HepG2 (cell line): ENCODE data around the gene PSMB3. TPM values are rescaled to one million over a fixed set of nuclear protein-coding genes. Genes with fewer than 3 reads are reported as not detected.

Experiments
- ATAC-seq: fragments of 200-7000 bp; cut with Tn5 transposase; 3 replicates; pipeline ENCODE4 v1.9.1; 2020; ENCODE audit warnings: mild to moderate bottlenecking, moderate library complexity
- BruUV-seq: library from RNA; stranded (reverse); fragments of 400-500 nt; replicated peaks from 2 replicates; lab custom pipeline; 2021; lab: Mats Ljungman, UMichigan
- CTCF ChIA-PET: fragments of 300-600 bp; formaldehyde crosslinking; extraction: SDS; loops from one replicate; lab custom pipeline; 2021; ENCODE audit warnings: low total read pairs, inconsistent platforms, low intra/inter-chr PET ratio; lab: Yijun Ruan, JAX
- POLR2A ChIA-PET: fragments of 350-600 bp; sonication (Branson Sonifier 250); formaldehyde crosslinking; loops from one replicate; lab custom pipeline; 2020; ENCODE audit warnings: antibody characterized with exemption, inconsistent platforms; lab: Yijun Ruan, JAX
- DNase-seq: peaks from one replicate; pipeline ENCODE4 v3.0.0-alpha.2; 2015; ENCODE audit warnings: low spot score
- FAIRE-seq: peaks from 3 replicates; lab custom pipeline; 2011; peaks lifted over from hg19 to GRCh38; lab: Jason Lieb, UNC
- H2AFZ ChIP-seq: one replicate; pipeline ENCODE4 v1.6.1; 2011; ENCODE audit warnings: low read length, inconsistent platforms
- H3K27ac ChIP-seq: fragments of 300-600 bp; 3 replicates; pipeline ENCODE4 v1.8.0; 2011; ENCODE audit warnings: mixed run types, mild to moderate bottlenecking, mixed read lengths, low read length, inconsistent platforms; ENCODE audit not compliant: insufficient read depth; ENCODE audit errors: extremely low read length
- H3K27me3 ChIP-seq, 2 experiments: fragments of 200-600 bp in 1 of 2; 2 replicates in 1 of 2; 3 replicates in 1 of 2; pipeline versions ENCODE4 v1.6.0 to v1.8.0; 2011; ENCODE audit warnings: low read length in 2 of 2, mild to moderate bottlenecking in 2 of 2, moderate library complexity in 2 of 2, inconsistent platforms in 1 of 2; ENCODE audit not compliant: insufficient read depth in 2 of 2, control insufficient read depth in 1 of 2
- H3K36me3 ChIP-seq, 2 experiments: fragments of 200-600 bp in 1 of 2; replicated peaks in 1 of 2; 2 replicates in 1 of 2; 3 replicates in 1 of 2; pipeline versions ENCODE4 v1.5.1 to v1.8.0; 2011; ENCODE audit warnings: low read length in 2 of 2, inconsistent platforms in 1 of 2; ENCODE audit not compliant: insufficient read depth in 2 of 2, control insufficient read depth in 1 of 2
- H3K4me1 ChIP-seq: 2 replicates; pipeline ENCODE4 v1.5.1; 2012; ENCODE audit warnings: low read length, inconsistent platforms; ENCODE audit not compliant: insufficient read depth
- H3K4me2 ChIP-seq: 2 replicates; pipeline ENCODE4 v1.6.0; 2011; ENCODE audit warnings: low read depth, low read length, inconsistent platforms
- H3K4me3 ChIP-seq, 3 experiments: fragments of 200-600 bp in 1 of 3; sonication (generic), shearing (Covaris generic) in 1 of 3; replicated peaks in 1 of 3; 2 replicates each; pipeline ENCODE4 v1.5.1; 2011 to 2016; ENCODE audit warnings: low read length in 3 of 3, inconsistent platforms in 2 of 3, low read depth in 2 of 3, mild to moderate bottlenecking in 2 of 3, control low read depth in 1 of 3, mixed read lengths in 1 of 3; ENCODE audit not compliant: insufficient read depth in 1 of 3
- H3K79me2 ChIP-seq: one replicate; pipeline ENCODE4 v1.6.1; 2011; ENCODE audit warnings: low read length, inconsistent platforms; ENCODE audit not compliant: insufficient read depth
- H3K9ac ChIP-seq: 2 replicates; pipeline ENCODE4 v1.6.0; 2011; ENCODE audit warnings: mild to moderate bottlenecking, low read depth, low read length, inconsistent platforms; ENCODE audit not compliant: insufficient read depth
- H3K9me3 ChIP-seq: 2 replicates; pipeline ENCODE4 v1.5.1; 2012; ENCODE audit warnings: mild to moderate bottlenecking, low read length
- H4K20me1 ChIP-seq: 2 replicates; pipeline ENCODE4 v1.6.0; 2011; ENCODE audit warnings: inconsistent platforms, mild to moderate bottlenecking, low read length, moderate library complexity; ENCODE audit not compliant: insufficient read depth
- AGO2 ChIP-seq: fragments of 200-400 bp; formaldehyde crosslinking; optimal IDR thresholded peaks from 2 replicates; pipeline ENCODE3; 2017; ENCODE audit warnings: mild to moderate bottlenecking, low read depth, low read length, moderate library complexity
- ARHGAP35 ChIP-seq: sonication (generic); formaldehyde crosslinking; IDR thresholded peaks from 2 replicates; pipeline ENCODE4 v1.9.0; 2022; ENCODE audit warnings: mild to moderate bottlenecking, inconsistent platforms, moderate library complexity, missing genetic modification reagents, borderline replicate concordance
- KMT2B ChIP-seq: IDR thresholded peaks from 2 replicates; pipeline ENCODE4 v1.6.1; 2016; ENCODE audit warnings: missing genetic modification reagents, missing compliant biosample characterization
- MBD4 ChIP-seq: IDR thresholded peaks from 2 replicates; pipeline ENCODE4 v1.6.1; 2012; ENCODE audit warnings: low read length, inconsistent platforms, borderline replicate concordance
- MBNL3 ChIP-seq: fragments of 250-450 bp; sonication (Bioruptor Pico); conservative IDR thresholded peaks from 2 replicates; pipeline ENCODE4 v1.8.0; 2022; ENCODE audit warnings: mild to moderate bottlenecking, inconsistent platforms
- POLR2A ChIP-seq, 2 experiments: IDR thresholded peaks; 2 replicates each; pipeline ENCODE4 v1.6.1; 2011; ENCODE audit warnings: low read depth in 2 of 2, low read length in 2 of 2, mild to moderate bottlenecking in 1 of 2, moderate library complexity in 1 of 2; ENCODE audit not compliant: insufficient read depth in 1 of 2
- SP4 ChIP-seq: sonication (generic); formaldehyde crosslinking; IDR thresholded peaks from 2 replicates; pipeline ENCODE4 v1.8.1; 2023; ENCODE audit warnings: mild to moderate bottlenecking, missing genetic modification reagents
- TFAP4 ChIP-seq: sonication (generic); IDR thresholded peaks from 2 replicates; pipeline ENCODE4 v1.6.1; 2016; ENCODE audit warnings: low read depth, borderline replicate concordance
- ZC3H4 ChIP-seq: sonication (generic); formaldehyde crosslinking; IDR thresholded peaks from 2 replicates; pipeline ENCODE4 v1.4.0; 2020; ENCODE audit warnings: missing genetic modification reagents, borderline replicate concordance
- ZNF274 ChIP-seq: sonication (generic); formaldehyde crosslinking; IDR thresholded peaks from 2 replicates; pipeline ENCODE4 v1.5.1; 2020; ENCODE audit warnings: mild to moderate bottlenecking, missing genetic modification reagents
- ZNF44 ChIP-seq: sonication (generic); formaldehyde crosslinking; IDR thresholded peaks from 2 replicates; pipeline ENCODE4 v1.5.1; 2020; ENCODE audit warnings: mild to moderate bottlenecking, missing genetic modification reagents
- ZNF574 ChIP-seq: sonication (generic); formaldehyde crosslinking; IDR thresholded peaks from 2 replicates; pipeline ENCODE4 v1.4.0; 2020; ENCODE audit warnings: missing genetic modification reagents
- ZNF660 ChIP-seq: sonication (generic); formaldehyde crosslinking; IDR thresholded peaks from 2 replicates; pipeline ENCODE4 v1.5.1; 2020; ENCODE audit warnings: mild to moderate bottlenecking, low read depth, missing genetic modification reagents, borderline replicate concordance
- WGBS: methylation state at CpG from one replicate; pipeline ENCODE4 v1.1.6; 2017; ENCODE audit warnings: low lambda C conversion rate; 5-methylcytosine and 5-hydroxymethylcytosine counted together
- in situ Hi-C: cut with HindIII; loops from 2 replicates; pipeline ENCODE4 v1.10.0; 2017; ENCODE audit warnings: low pct_unique_long_range_greater_than_20kb; ENCODE audit not compliant: extremely low pct_ligation_motif_present
- intact Hi-C: fragments of 100-400 bp; cut with micrococcal nuclease; formaldehyde crosslinking; loops from one replicate; pipeline ENCODE4 v1.10.0; 2022; ENCODE audit not compliant: unreplicated experiment
- polyA plus RNA-seq, 8 experiments: library from polyadenylated mRNA; depleted of rRNA in 3 of 8; stranded (reverse) in 7 of 8; unstranded in 1 of 8; fragments of >200 nt; fragmentation: Illumina TruSeq in 4 of 8; extraction: Trizol in 4 of 8; gene quantifications; 2 replicates each; pipeline versions ENCODE4 v1.2.1 to v1.2.3, GENCODE V29; 2011 to 2016; ENCODE audit warnings: low read depth in 4 of 8, missing spikeins in 1 of 8, mixed read lengths in 1 of 8; ENCODE audit not compliant: insufficient read depth in 1 of 8
- total RNA-seq, 5 experiments: library from RNA; depleted of rRNA; stranded (reverse); fragments of >200 nt; fragmentation: Illumina TruSeq; extraction: Trizol; gene quantifications; 2 replicates each; pipeline ENCODE4 v1.2.3, GENCODE V29; 2016; ENCODE audit warnings: low read depth in 1 of 5
- TF ChIP-seq, protein P1 (sequence below): sonication (generic); formaldehyde crosslinking; IDR thresholded peaks from 2 replicates; pipeline ENCODE4 v1.5.0; 2020; ENCODE audit warnings: mild to moderate bottlenecking, missing genetic modification reagents

The PSMB3 gene
- total and polyA plus RNA-seq, 2 of the 13 experiments (the other 11 are each of a cell fraction or from before 2014, with no cell fraction given) = 366 to 517 TPM

DNA sequence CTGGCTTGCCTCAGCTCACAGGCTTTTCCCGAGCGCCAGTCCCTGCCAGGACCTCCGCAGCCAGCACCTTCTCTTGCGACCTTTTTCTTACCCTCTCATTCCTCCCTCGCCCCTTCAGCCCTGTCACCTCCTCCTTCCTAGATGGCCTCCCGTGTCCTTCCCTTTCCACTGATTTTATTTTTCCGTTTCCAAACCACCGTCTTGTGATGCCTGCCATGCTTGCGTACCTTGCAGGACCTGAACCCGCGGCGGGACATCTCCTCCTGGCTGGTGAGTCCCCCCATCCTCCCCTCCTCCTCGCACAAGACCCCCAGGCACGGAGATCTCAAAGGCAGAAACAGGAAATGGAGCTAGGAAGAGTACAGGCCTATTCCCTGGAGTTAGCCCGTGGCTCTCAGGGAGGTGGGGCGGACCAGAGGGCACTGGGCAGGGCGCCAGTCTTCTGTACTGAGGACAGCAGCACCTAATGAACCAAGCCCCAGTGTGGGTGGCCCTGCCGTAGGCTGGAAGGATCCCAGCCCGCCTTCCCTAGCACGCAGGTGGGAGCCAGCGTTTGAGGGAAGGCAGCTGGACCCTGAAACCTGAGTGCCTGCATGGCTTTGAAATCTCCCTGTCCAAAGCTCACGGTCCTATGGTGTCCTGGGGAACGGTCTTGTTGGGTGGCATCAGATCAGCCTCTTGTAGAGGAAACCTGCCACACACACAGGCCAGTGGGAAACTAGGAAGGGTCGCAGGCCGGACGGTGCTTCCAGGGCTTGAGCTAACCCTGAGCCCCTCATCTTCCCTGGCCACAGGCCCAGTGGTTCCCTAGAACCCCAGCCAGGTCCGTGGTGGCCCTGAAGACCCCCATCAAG, 21.8 kb upstream of the PSMB3 start (continued):
- no peak for TF ChIP-seq TFAP4
- TF ChIP-seq MBNL3 = no peak
- TF ChIP-seq, protein P1, sequence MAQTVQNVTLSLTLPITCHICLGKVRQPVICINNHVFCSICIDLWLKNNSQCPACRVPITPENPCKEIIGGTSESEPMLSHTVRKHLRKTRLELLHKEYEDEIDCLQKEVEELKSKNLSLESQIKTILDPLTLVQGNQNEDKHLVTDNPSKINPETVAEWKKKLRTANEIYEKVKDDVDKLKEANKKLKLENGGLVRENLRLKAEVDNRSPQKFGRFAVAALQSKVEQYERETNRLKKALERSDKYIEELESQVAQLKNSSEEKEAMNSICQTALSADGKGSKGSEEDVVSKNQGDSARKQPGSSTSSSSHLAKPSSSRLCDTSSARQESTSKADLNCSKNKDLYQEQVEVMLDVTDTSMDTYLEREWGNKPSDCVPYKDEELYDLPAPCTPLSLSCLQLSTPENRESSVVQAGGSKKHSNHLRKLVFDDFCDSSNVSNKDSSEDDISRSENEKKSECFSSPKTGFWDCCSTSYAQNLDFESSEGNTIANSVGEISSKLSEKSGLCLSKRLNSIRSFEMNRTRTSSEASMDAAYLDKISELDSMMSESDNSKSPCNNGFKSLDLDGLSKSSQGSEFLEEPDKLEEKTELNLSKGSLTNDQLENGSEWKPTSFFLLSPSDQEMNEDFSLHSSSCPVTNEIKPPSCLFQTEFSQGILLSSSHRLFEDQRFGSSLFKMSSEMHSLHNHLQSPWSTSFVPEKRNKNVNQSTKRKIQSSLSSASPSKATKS = no peak

DNA sequence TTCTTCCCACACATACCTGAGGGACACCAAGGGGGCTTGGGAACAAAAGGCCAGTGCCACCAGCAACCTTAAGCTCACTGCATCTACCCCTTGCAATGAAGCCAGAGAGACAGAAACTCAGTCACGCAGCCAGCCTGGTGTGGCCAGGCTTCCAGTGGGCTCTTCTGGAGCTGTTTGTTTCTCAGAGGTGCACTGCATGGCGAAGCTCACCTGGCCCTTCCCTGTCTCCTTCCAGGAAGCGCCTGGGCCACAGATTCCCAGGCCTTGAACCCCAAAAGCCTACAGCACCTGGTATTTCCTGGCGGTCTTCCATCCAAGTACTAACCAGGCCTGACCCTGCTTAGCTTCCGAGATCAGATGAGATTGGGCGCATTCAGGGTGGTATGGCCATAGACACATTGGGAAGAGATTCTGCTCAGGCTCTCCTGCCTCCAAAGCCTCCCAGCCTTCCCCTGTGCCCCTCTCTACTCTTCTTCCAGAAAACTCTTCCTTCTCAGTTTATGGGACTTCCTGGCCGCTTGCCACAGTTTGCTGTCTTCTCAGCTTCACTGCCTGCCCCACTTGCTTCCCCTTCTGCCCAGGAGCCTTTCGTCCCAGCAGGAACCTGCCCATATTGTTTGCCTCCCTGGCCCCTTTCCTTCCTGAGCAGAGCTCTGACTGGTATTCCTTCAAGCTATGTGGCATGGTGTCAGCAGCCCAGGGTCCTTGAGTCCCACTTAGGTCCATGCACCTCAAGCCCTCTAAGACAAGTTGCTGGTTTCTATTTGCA, 20.8 kb upstream of the PSMB3 start:
- ATAC-seq = no peak

More for the DNA sequence above, 20.8 kb upstream of the PSMB3 start:
- Histone ChIP-seq H3K79me2 (peaks cover 26% of the 10 kb centered on the region), H3K4me1 (peaks cover 54% of the 10 kb centered on the region), H3K4me3 (peak overlapping the region; percentile 67 to 100 (median 95)), H2AFZ (no peak overlapping the region), H3K4me2 (peak overlapping the region; percentile 92), H3K9ac (peak overlapping the region; percentile 90), H3K9me3 (no peaks in the 10 kb centered on the region), H3K27me3 (no peaks in the 10 kb centered on the region), H3K27ac (peak overlapping the region; percentile 97), H4K20me1 (peaks cover 20% of the 10 kb centered on the region; the same call in 1 of the 2 replicates), H3K36me3 (peaks cover 12 to 32% of the 10 kb centered on the region in 2 experiments)
- in situ Hi-C loops = loop anchor here (5.0 kb wide), 1 partner anchor 54 kb away; no protein-coding TSS in a partner anchor
- WGBS = 84% methylated on average over 8 of the region's 8 CpGs
- no peak for DNase-seq
- BruUV-seq = no TSS peak
- intact Hi-C loops = loop anchor here (2.0 kb wide), 2 partner anchors 17 to 31 kb away; partner anchors contain the start of gene PCGF2
- CTCF ChIA-PET = interaction anchor here (1.1 kb wide), 1 partner anchor 126 kb away, joined by 4 read pairs; the partner anchor contains the start of gene SRCIN1
- no peak for TF ChIP-seq ZC3H4 (CRISPR knock-in tag)
- TF ChIP-seq SP4 (CRISPR knock-in tag) = 0 out of 2 replicates have a peak, but pooled peaks have one; percentile 21
- no peak for TF ChIP-seq MBD4
- peak; percentile 4; the same call in 1 of the 2 replicates for TF ChIP-seq ZNF574
- no peak for TF ChIP-seq ZNF274 (CRISPR knock-in tag)
- no peak for TF ChIP-seq ZNF660 (CRISPR knock-in tag)
- TF ChIP-seq AGO2 = peak; percentile 6
- 0 out of 4 replicates have a peak, but pooled peaks of 1 of the 2 experiments have one; percentile 25 for TF ChIP-seq POLR2A (IDR thresholded peaks at IDR 0.05; ENCODE audit: insufficient read depth in 1 of 2, low read depth in 2 of 2, low read length in 2 of 2)
- TF ChIP-seq KMT2B (CRISPR knock-in tag) = no peak
- TF ChIP-seq ZNF44 (CRISPR knock-in tag) = no peak
- no peak for TF ChIP-seq ARHGAP35 (CRISPR knock-in tag)
- FAIRE-seq = no peak
- POLR2A ChIA-PET = interaction anchor here (0.8 to 2.8 kb wide), 24 partner anchors 11 to 422 kb away, joined by 3 to 43 read pairs (median 6); partner anchors contain the start of genes MLLT6, PSMB3, RPL23 and SOCS7
